T-helper 1 cell (primary cell): ENCODE results near the gene BPIFB3.

Source experiments
- DNase-seq, 5 donors: peaks; one replicate each; pipeline ENCODE4 v3.0.0-alpha.2; 2012 to 2020

BPIFB3 gene

GRCh38 chr20:33015700-33016580 lies 37.8 kb upstream of the BPIFB3 start:
- DNase-seq, result no peak

- no peak for DNase-seq
Observed at GRCh38 chr20:33016581-33017109, 37.1 kb upstream of the BPIFB3 start.

DNA sequence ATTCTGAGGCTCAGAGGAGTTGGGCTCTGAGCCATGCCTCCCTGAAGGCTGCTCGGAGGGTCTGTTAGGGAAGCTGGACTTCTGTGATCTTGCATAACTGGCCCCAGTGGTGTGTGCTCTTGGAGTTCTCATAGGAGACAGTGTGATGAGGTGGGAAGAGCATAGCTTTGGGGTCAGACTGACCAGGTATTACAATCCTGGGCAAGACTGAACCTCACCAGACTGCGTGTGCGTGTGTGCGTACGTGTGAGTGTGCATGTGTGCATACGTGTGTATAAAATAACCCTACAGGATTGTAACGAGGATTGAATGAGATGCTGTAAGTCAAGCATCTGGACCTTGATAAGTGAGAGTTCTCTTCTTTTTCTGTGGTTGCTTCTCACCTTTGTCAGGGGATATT lies 36.2 kb upstream of the BPIFB3 start:
- DNase-seq, result no peak

GRCh38 chr20:33018169-33018931 lies 35.4 kb upstream of the BPIFB3 start:
- DNase-seq, result no peak

- DNase-seq, result no peak
Observed at GRCh38 chr20:33019465-33020277, 34.0 kb upstream of the BPIFB3 start.

GRCh38 chr20:33020278-33021161 lies 33.2 kb upstream of the BPIFB3 start:
- no peak for DNase-seq

DNA sequence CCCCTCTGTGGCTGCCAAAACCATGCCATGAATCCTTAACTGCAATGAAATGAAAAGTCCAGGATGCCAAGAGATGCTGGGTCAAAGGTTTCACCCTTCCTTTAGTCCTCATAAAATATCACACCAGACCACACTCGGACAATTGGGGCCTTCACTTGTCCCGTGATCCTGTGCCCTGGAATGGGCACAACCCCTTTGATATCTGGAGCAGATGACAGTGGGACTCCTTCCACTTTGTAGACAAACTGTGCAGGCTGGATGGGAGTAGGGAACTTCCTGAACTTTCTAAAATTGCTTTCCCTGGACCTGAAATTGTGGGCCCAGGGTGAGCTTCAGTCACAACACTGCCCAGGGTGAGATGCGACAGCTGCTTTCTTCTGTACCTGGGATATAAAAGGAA lies 31.8 kb upstream of the BPIFB3 start:
- no peak for DNase-seq

- no peak for DNase-seq
Observed at GRCh38 chr20:33022289-33022688, 31.4 kb upstream of the BPIFB3 start.

DNA sequence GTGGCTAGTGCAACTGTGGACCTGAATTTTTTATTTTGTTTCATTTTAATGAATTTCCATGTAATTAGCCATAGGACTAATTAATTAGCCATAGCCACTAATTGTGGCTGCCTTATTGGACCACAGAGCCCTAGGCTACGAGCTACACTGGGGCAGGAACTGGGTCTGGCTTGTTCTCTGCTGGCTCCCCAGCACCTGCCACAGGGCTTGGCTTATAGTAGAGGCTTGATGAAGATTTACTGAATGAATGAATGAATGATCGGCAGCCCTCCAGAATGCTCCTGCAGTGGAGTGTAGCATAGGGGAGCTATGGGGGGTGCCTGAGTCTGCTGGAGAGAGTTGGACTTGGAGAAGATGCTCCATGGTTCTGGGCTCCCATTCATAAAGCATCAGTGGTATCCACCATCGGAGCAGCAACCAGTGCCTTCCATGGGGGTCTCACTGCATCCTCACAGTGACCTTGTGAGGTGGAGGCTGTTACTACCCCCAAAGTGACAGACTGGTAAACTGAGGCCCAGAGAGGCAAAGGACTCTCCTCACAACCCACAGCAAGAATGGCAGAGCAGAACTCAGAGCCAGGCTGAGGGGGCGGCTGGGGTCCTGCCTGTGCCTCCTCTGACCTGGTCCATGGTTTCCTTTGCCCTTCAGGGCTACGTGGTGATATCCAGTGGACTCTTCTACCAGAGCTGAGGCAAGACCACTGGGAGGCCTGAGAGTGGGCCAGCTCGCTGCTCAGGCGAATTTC lies 30.8 kb upstream of the BPIFB3 start:
- DNase-seq, result no peak

- DNase-seq, result no peak
Observed at GRCh38 chr20:33023439-33024242, 30.1 kb upstream of the BPIFB3 start.

DNA sequence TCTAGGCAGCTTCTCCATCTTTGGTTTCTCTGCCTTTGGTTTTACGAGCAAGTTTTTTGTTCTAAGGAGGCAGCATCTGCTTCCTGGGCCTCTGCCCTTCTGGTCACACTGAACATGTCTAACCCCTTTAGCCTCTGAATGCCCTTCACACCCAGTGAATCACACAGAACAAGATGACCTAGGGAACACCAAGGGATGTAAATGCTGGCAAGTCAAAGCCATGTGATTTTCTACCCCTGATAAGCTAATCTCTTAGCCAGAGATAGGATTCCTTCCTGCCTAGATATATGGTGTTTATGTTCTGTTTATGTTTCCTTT lies 29.5 kb upstream of the BPIFB3 start:
- no peak for DNase-seq

DNA sequence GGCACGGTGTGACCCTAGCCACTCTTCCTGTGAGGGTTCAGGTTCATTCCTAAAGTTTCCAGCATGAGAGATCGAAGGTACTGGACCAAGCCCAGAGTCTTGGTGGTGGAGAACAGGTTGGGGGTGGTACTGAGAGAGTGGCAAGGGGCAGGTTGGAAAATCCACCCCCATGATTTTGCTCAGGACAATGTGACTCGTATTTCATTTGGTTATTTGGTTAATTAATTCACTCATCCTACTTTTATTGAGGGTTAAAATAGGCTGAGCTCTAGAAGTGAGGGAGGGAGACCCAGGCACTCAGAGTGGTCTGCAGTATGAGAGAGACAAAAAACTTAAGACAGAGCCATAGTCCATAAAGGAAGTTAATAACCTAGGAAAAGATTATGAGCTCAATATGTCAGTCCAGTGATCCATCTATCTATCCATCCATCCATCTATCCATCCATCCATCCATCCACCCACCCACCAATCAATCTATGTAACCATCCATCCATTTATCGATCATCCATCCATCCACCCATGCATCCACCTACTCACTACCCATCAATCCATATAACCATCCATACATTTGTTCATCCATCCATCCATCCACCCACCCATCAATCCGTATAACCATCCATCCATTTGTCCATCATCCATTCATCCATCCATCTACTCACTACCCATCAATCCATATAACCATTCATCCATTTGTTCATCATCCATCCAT lies 28.9 kb upstream of the BPIFB3 start:
- DNase-seq, result no peak

- DNase-seq, result no peak
Observed at GRCh38 chr20:33025318-33025876, 28.3 kb upstream of the BPIFB3 start.

DNA sequence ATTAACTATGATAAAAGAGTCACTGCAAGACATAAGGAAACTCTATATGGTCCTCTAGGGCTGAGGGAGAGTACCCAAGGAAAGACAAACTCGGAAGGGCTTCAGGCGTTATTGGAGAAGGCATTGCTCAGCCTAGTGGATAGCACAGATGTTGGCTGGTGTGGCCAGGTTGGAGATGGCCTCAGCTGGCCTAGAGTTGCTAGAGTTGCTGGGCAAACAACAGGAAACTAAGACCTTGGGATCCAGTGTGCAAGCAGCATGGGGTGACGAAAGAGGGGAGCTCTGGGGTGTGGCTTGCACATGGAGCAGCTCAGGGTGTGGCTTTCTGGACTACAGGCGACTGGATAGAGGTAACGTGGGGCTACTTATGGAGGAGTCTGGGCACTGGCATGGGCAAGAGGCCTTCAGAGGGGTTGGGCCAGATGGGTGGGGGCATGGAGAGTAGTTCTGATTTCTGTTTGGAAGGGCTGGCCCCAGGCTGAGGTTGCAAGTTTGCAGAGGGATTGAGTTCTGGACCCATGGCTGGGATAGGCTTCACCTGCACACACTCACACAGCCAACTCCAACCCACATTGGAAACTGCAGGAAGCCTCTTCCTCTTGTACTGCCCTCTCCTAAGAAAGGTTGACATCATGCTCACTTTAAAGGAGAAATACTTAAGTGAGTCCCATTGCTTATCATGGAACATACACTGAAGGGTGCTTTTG lies 27.5 kb upstream of the BPIFB3 start:
- no peak for DNase-seq

DNA sequence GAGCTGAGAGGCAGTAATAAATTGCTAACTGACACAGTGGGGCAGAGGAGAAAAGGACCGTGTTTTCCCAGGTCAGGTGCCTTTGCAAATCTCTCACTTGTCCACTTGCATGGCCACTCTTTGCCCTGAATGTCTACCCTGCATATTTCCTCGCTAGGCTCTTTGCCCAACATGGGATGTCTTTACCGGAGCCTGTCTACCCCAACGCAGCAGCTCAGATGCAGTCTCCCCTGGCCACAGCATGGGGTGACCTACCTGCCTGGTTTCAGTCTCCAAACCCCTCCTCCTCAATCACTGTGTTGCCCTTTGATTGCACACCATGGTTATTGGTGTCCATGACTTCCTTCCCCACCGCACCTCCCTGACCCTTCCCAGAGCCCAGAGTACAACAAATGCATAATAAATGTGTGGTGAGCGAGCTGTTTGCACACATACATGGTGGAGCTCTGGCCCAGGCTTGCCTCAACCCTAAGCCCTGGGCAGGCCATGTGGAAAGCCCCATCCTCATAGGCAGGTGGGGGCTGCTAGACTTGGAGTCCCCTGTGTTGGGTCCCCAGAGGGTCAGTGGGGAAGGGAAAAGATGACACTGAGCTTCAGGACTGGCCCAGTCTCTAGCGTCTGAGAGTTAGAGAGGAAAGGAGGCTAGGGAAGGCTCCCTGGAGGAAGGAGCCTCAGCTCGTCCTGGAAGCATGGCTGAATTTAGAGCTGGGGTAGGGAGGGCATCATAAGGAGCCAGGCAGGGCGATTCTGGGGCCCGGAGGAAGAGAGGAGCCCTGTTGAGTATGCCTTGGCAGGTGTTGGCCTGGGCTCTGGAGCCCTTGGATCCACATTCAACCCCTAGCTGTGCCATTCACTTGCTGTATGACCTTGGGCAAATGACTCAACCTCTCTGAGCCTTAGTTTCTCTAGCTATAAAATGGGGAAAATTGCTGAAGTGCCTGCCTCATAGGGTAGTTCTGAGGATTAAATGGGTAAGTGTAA lies 26.6 kb upstream of the BPIFB3 start:
- DNase-seq, result no peak

DNA sequence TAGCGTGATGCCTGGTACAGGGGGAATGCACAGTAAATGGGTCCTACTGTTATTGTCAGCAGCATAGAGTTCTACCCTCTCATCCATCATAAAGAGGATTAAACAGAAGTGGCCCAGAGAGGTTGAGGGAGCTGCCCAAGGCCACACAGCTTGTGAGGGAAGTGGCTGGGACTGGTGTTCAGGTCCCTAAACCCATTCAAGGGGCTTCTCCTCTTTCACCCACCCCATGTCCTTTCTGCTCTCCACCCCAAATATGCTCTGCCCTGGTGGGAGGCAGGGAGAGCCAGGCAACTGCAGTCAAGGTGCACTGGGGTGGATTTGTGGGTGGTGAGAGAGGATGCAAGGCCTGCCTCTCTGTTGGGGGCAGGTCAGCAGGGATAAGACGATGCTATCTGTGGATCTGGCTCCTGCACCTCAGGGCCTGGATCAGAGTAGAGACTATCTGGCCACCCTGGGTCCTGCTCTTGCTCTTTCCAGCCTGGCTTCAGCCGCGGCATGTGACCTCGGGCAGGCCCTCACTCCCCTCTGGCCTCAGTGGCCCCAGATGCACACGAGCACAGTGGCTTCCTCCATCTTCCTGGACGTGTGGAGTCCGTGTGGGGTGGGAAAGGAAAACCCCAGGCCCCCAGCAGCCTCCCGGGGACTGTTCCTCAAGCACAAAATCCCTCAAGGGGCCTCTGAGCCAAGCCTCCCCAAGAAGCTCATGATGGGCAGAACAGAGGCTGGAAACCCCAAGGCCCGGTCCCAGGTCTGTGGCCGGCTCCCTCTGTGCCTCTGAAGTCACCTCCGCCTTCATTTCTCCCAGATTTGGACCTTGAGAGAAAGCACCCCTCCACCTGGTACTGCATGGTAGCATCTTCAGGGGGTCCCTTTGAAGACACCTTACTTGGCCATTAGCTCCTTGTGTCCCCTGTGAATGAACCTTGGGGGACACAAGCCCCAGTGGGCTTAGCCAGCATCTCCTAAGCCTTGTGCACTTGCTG lies 25.6 kb upstream of the BPIFB3 start:
- no peak for DNase-seq
